Dedifferentiated amniotic fluid mesenchymal stem cell (primary cell): ENCODE data around the gene POLE.

ENCODE experiments used
- DNase-seq: peaks from one replicate; pipeline ENCODE4 v3.0.0-alpha.2; 2016; ENCODE audit errors: extremely low spot score

Gene POLE

GRCh38 chr12:132631666-132632065, 55.5 kb downstream of the POLE start:
- no peak for DNase-seq

DNA sequence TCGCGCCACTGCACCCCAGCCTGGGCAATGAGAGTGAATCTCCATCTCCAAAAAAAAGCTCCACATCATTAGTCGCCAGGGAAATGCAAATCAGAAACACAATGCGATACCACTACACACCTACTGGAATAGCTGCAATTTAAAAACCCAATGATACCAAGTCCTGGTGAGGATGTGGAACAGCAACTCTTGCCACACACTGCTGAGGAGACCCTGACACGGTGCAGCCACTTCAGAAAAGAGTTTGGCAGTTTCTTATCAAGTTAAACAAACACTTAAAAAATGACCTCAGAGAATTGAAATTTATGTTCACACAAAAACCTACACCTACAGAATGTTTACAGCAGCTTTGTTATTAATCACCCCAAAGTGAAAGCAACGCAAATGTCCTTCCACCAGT, 56.5 kb downstream of the POLE start:
- no peak for DNase-seq

DNA sequence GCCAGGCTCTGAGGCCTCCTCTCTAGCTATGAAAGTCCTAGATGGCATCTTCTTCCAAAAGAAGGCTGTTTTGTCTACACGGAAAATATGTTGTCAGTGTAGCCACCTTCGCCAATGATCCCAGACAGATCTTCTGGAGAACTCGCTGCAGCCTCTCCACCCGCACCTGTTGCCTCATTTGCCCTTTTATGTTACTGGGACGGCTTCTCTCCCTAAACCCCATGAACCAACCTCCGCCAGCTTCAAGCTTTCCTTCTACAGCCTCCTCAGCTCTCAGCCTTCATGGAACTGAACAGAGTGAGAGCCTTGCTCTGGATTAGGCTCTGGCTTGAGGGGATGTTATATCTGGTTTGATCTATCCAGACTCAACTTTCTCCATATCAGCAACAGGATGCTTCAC, 57.8 kb downstream of the POLE start:
- DNase-seq = no peak

- no peak for DNase-seq
These were observed 61.3 kb downstream of the POLE start for GRCh38 chr12:132625731-132626430.

- no peak for DNase-seq
These were observed 62.1 kb downstream of the POLE start for GRCh38 chr12:132624910-132625630.

GRCh38 chr12:132624186-132624855, 62.8 kb downstream of the POLE start:
- no peak for DNase-seq

GRCh38 chr12:132623072-132623869, 63.9 kb downstream of the POLE start:
- no peak for DNase-seq

GRCh38 chr12:132622437-132623071, 64.6 kb downstream of the POLE start:
- DNase-seq = peak; percentile 81

GRCh38 chr12:132621657-132622435, 65.3 kb downstream of the POLE start:
- DNase-seq = no peak

- DNase-seq = no peak
These were observed 66.1 kb downstream of the POLE start for GRCh38 chr12:132620899-132621656.

DNA sequence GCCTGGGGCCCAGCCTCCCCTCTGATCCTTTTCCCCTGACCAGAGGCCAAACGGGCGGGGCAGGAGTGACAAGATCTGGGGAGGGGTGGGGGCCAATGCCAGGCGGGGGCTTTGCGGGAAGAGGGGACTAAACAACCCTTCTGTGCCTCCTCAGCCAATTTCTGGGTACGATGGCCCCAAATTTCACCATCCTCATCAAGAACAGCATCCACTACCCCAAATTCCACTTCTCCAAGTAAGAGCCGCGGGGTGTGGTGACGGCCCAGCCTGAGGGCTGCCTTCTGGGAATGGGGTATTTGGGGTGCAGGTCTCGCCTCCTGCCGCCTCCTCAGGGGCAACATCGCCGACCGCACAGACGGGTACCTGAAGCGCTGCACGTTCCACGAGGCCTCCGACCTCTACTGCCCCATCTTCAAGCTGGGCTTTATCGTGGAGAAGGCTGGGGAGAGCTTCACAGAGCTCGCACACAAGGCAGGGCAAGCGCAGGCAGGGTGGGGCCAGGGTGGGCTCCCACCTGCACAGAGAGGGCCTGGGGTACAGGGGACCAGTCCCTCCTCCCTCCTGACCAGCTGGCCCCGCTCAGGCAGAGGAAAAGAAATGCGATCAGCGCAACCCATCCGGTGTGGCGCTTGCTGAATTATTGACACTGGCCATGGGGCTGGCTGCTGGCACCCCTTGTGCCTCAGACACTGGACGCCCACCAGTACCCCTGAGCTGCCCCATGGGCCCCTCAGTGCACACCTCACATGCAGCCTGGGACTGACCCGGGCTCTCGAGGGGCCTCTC, 66.8 kb downstream of the POLE start:
- no peak for DNase-seq

DNA sequence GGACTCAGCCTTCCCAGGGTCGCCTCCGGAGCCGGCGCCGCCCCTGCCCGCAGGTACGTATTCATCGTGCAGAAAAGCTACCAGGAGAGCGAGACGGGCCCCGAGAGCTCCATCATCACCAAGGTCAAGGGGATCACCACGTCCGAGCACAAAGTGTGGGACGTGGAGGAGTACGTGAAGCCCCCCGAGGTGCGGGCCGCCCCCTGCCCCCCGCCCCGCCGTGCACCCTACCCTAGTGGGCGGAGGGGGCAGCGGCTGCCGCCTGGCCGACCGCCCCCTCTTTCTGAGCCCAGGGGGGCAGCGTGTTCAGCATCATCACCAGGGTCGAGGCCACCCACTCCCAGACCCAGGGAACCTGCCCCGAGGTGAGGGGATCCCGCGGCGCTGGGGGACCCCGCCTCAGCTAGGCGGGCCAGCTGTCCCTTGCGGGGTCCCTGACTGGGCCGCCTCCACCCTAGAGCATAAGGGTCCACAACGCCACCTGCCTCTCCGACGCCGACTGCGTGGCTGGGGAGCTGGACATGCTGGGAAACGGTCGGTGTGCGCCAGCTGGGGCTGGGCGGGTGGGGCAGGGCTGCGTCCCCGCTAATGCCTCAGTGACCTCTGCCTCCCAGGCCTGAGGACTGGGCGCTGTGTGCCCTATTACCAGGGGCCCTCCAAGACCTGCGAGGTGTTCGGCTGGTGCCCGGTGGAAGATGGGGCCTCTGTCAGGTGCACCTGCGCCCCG, 67.6 kb downstream of the POLE start:
- no peak for DNase-seq

GRCh38 chr12:132619071-132619385, 68.1 kb downstream of the POLE start:
- no peak for DNase-seq

DNA sequence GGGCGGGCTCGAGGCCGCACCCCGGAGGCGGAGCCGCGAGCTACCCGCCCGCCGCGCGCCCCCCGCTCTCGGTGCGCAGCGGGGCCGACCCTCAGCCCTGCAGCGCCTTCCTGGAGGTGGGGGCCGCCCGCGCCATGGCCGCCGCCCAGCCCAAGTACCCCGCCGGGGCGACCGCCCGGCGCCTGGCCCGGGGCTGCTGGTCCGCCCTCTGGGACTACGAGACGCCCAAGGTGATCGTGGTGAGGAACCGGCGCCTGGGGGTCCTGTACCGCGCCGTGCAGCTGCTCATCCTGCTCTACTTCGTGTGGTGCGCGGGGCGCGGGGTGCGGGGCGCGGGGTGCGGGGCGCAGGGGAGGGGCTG, 68.5 kb downstream of the POLE start, which contains the start of gene P2RX2:
TSS of gene P2RX2 (plus strand) at position 94 of the 361 bp plus-strand sequence. CDS start at position 135, 41 bp downstream.
- no peak for DNase-seq

- no peak for DNase-seq
These were observed 69.1 kb downstream of the POLE start for GRCh38 chr12:132617822-132618682.

GRCh38 chr12:132617135-132617701, 69.9 kb downstream of the POLE start:
- DNase-seq = no peak

GRCh38 chr12:132615579-132616038, 71.5 kb downstream of the POLE start:
- DNase-seq = no peak
